SJSA1 (cell line): Measurements from ENCODE around the gene PDE6H. TPM values are rescaled to one million over a fixed set of nuclear protein-coding genes. Genes with fewer than 3 reads are reported as not detected.

Experiments
- DNase-seq, 2 experiments: peaks; one replicate each; pipeline ENCODE4 v3.0.0-alpha.2; 2015 to 2020; ENCODE audit warnings: low spot score in 2 of 2, low read depth in 1 of 2
- H3K27ac ChIP-seq: fragments of 250-450 bp; sonication (Bioruptor Pico); 2 replicates; pipeline ENCODE4 v1.5.1; 2020; ENCODE audit warnings: mild to moderate bottlenecking, moderate library complexity
- H3K27me3 ChIP-seq: fragments of 250-450 bp; sonication (Bioruptor Pico); replicated peaks from 2 replicates; pipeline ENCODE4 v1.5.1; 2020; ENCODE audit warnings: mild to moderate bottlenecking, moderate library complexity
- H3K36me3 ChIP-seq: fragments of 250-450 bp; sonication (Bioruptor Pico); 2 replicates; pipeline ENCODE4 v1.5.1; 2020; ENCODE audit warnings: mild to moderate bottlenecking
- H3K4me1 ChIP-seq: fragments of 250-450 bp; sonication (Bioruptor Pico); replicated peaks from 2 replicates; pipeline ENCODE4 v1.6.1; 2021; ENCODE audit warnings: mild to moderate bottlenecking
- H3K4me3 ChIP-seq: fragments of 250-450 bp; sonication (Bioruptor Pico); 2 replicates; pipeline ENCODE4 v1.5.1; 2020; ENCODE audit warnings: mild to moderate bottlenecking
- H3K9me3 ChIP-seq: fragments of 250-450 bp; sonication (Bioruptor Pico); replicated peaks from 2 replicates; pipeline ENCODE4 v1.5.1; 2020; ENCODE audit warnings: mild to moderate bottlenecking
- total RNA-seq: library from RNA; depleted of rRNA; stranded (reverse); fragments of >200 nt; shearing (Covaris generic); gene quantifications from 2 replicates; pipeline ENCODE4 v1.2.3, GENCODE V29; 2014; rRNA removed

Gene PDE6H
- total RNA-seq, 1 experiment from 2014 or later, result not detected

DNA sequence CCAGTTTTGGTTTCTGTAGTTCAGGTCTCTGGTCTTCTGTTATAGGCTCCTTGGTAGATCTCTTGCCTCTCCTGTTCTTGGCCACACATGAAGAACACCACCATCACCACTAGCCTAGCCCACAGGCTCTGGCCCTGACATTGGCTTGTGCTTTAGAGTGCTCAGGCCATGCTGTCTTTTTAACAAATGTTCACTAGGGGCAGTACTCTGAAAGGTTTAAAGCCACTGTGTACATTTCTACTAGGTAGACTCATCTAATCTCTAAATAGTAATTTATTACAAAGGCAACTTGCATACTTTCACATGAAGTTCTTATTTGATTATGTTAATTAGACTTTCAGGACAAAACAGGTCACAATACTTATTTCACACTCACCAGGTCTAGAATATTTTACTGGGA, 38.3 kb downstream of the PDE6H start:
- no peak overlapping the region for H3K4me3 ChIP-seq
- no peaks in the 10 kb centered on the region for H3K9me3 ChIP-seq
- no peaks in the 10 kb centered on the region for H3K36me3 ChIP-seq
- H3K27me3 ChIP-seq, result no peaks in the 10 kb centered on the region
- no peaks in the 10 kb centered on the region for H3K4me1 ChIP-seq
- no peak for DNase-seq
- H3K27ac ChIP-seq, result no peak overlapping the region

DNA sequence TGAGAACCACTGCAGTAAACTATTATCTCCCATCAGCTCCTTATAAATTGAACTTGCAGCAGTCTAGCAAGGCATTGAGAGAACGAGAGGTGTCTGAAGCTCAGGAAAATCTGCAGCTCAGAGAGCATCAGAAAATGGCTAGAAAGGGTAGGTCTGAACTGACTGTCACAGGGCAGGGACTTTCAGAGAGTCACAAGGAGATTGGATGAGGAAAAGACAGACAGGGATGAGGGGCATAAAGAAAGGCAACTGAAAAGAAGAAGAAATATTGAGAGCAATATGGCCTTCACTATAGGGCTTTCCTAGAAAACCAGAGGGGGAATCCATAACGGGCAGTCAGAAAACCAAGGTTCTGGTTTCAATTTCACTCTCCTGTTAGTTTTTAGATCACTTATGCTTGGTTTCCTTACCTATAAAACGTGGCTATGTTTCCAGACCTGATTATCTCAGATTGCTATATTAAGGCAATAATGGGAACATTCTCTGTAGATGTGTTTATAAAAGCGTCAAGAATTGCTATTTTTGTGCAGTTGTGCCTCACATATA, 40.9 kb downstream of the PDE6H start:
- Histone ChIP-seq H3K27ac (no peak overlapping the region), H3K36me3 (no peaks in the 10 kb centered on the region), H3K27me3 (no peaks in the 10 kb centered on the region), H3K4me3 (no peak overlapping the region), H3K4me1 (no peaks in the 10 kb centered on the region), H3K9me3 (no peaks in the 10 kb centered on the region)
- no peak for DNase-seq

DNA sequence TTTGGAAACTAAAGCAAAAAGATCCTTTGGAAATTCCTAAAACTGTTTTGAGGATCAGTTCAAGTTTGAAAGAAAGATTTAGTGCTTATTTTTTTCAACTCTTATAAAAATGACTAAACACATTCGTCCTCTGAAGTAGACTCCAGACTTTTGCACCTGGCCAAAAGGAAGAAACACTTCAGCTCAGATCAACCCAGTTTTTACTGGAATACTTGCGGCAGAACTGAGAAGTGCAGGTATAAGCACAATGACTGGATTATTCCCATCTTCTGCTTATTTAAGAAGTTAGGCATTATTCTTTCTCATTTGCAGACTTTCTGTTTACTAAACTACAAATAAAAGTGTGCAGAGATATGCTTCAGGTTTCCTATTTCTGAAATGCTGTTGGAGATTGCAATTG, 41.9 kb downstream of the PDE6H start:
- no peaks in the 10 kb centered on the region for H3K27me3 ChIP-seq
- H3K27ac ChIP-seq, result no peak overlapping the region
- no peak for DNase-seq
- H3K4me3 ChIP-seq, result no peak overlapping the region
- no peaks in the 10 kb centered on the region for H3K4me1 ChIP-seq
- no peaks in the 10 kb centered on the region for H3K36me3 ChIP-seq
- H3K9me3 ChIP-seq, result no peaks in the 10 kb centered on the region

DNA sequence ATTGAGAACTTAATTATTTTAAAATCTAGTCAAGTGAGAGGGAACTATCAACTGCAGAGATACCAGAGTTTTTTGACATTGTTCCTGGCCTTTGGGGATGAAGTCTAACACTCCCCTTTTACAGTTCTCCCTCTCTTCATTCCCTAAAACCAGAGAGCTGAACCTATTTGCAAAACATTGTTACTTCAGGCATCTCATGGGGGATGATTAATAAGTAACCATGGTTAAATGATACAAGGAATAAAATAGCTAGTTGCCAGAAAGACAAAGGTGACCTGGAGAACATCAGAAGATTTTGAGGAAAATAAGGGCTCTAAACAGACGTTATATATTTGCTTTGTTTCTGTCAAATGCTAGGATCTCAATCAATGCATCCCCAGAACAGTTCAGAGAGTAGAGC, 42.3 kb downstream of the PDE6H start:
- no peaks in the 10 kb centered on the region for H3K27me3 ChIP-seq
- no peak for DNase-seq
- H3K4me3 ChIP-seq, result no peak overlapping the region
- no peaks in the 10 kb centered on the region for H3K9me3 ChIP-seq
- H3K4me1 ChIP-seq, result no peaks in the 10 kb centered on the region
- no peaks in the 10 kb centered on the region for H3K36me3 ChIP-seq
- H3K27ac ChIP-seq, result no peak overlapping the region

DNA sequence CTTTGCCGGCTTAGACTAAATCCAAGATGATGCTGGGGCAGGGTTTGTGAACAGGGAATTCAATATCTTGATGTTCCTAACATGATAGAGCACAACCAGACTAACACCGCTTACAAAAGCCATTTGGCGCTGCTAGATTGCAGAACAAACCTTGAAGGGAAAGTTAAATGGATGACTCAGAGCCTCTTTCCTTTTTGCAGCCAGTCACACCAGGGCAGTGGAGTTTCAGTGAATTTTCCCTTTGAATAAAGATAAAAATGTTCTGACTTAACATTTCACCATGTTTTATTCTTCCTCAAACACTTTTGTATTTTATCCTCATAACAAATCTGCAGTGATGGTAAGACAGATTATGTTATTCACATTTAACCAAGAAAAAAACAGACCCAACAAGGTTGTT, 47.3 kb downstream of the PDE6H start:
- H3K27me3 ChIP-seq, result no peaks in the 10 kb centered on the region
- no peak overlapping the region for H3K4me3 ChIP-seq
- no peaks in the 10 kb centered on the region for H3K36me3 ChIP-seq
- H3K4me1 ChIP-seq, result no peaks in the 10 kb centered on the region
- no peaks in the 10 kb centered on the region for H3K9me3 ChIP-seq
- no peak overlapping the region for H3K27ac ChIP-seq
- DNase-seq, result no peak

Other genes starting within 250 kb of the PDE6H start
- gene WBP11, start 169.6 kb upstream of the PDE6H start, total RNA-seq, result 10.2 and 18.5 TPM in 2 replicates
- gene C12orf60, start 169.4 kb upstream of the PDE6H start, total RNA-seq, result 0.53 and 1.4 TPM in 2 replicates
- 0.16 TPM in 1 of 2 replicates, not detected in the other for gene SMCO3, start 158.9 kb upstream of the PDE6H start, total RNA-seq
- 0.03 and 0.08 TPM in 2 replicates for gene ART4, start 129.5 kb upstream of the PDE6H start, total RNA-seq
- not detected in 2 replicates for gene MGP, start 87.2 kb upstream of the PDE6H start, total RNA-seq
- gene ERP27, start 34.5 kb upstream of the PDE6H start, total RNA-seq, result not detected in 2 replicates
- 50.8 TPM in 2 replicates for gene ARHGDIB, start 11.4 kb upstream of the PDE6H start, total RNA-seq
- not detected in 2 replicates for gene RERG, start 248.4 kb downstream of the PDE6H start, total RNA-seq